ENCODE data around the gene TBCC.
A peak's percentile ranks its signal among the peaks of the same experiment; 100 is the strongest.
"Not testable (repeated sequence)": the region's sequence is repeated elsewhere in the genome, so short reads cannot be mapped to it uniquely, and the experiment has no call there.

Gene TBCC

GRCh38 chr6:42729731-42730130 lies 16.2 kb downstream of the TBCC start:
- no peak for DNase-seq (ENCODE audit: low read depth)

GRCh38 chr6:42727627-42728026 lies 18.3 kb downstream of the TBCC start:
- no peak for DNase-seq (ENCODE audit: low read depth)

- no peak for DNase-seq (ENCODE audit: low read depth)
Observed at GRCh38 chr6:42727087-42727611, 18.8 kb downstream of the TBCC start.

GRCh38 chr6:42726485-42727086 lies 19.3 kb downstream of the TBCC start:
- DNase-seq (ENCODE audit: low read depth): peak; percentile 34

- no peak for DNase-seq (ENCODE audit: low read depth)
Observed at GRCh38 chr6:42726026-42726425, 19.9 kb downstream of the TBCC start.

- DNase-seq (ENCODE audit: low read depth): no peak
Observed at GRCh38 chr6:42724825-42725224, 21.1 kb downstream of the TBCC start.

- DNase-seq (ENCODE audit: low read depth): no peak
Observed at GRCh38 chr6:42722497-42722896, 23.4 kb downstream of the TBCC start, which contains the start of gene PRPH2. PRPH2 (minus strand) TSS chr6:42722597; CDS start chr6:42722334, 263 bp downstream.

GRCh38 chr6:42720739-42721138 lies 25.2 kb downstream of the TBCC start:
- no peak for DNase-seq (ENCODE audit: low read depth)

GRCh38 chr6:42715871-42716270 lies 30.0 kb downstream of the TBCC start:
- no peak for DNase-seq (ENCODE audit: low read depth)

- DNase-seq (ENCODE audit: low read depth): no peak
Observed at GRCh38 chr6:42714098-42714761, 31.7 kb downstream of the TBCC start.

GRCh38 chr6:42711930-42712329 lies 34.0 kb downstream of the TBCC start:
- DNase-seq (ENCODE audit: low read depth): no peak

GRCh38 chr6:42710316-42710715 lies 35.6 kb downstream of the TBCC start:
- no peak for DNase-seq (ENCODE audit: low read depth)

GRCh38 chr6:42709871-42710270 lies 36.0 kb downstream of the TBCC start:
- DNase-seq (ENCODE audit: low read depth): no peak

- no peak for DNase-seq (ENCODE audit: low read depth)
Observed at GRCh38 chr6:42708096-42708495, 37.8 kb downstream of the TBCC start.

GRCh38 chr6:42707595-42707994 lies 38.3 kb downstream of the TBCC start:
- DNase-seq (ENCODE audit: low read depth): no peak

GRCh38 chr6:42704937-42705374 lies 40.9 kb downstream of the TBCC start:
- DNase-seq (ENCODE audit: low read depth): no peak

- no peak for DNase-seq (ENCODE audit: low read depth)
Observed at GRCh38 chr6:42704251-42704936, 41.5 kb downstream of the TBCC start.

GRCh38 chr6:42702786-42703185 lies 43.1 kb downstream of the TBCC start:
- DNase-seq (ENCODE audit: low read depth): not testable (repeated sequence)

GRCh38 chr6:42702200-42702599 lies 43.7 kb downstream of the TBCC start:
- no peak for DNase-seq (ENCODE audit: low read depth)

- DNase-seq (ENCODE audit: low read depth): no peak
Observed at GRCh38 chr6:42698217-42698616, 47.7 kb downstream of the TBCC start.

- DNase-seq (ENCODE audit: low read depth): no peak
Observed at GRCh38 chr6:42697268-42697655, 48.6 kb downstream of the TBCC start.

GRCh38 chr6:42696526-42697267 lies 49.2 kb downstream of the TBCC start:
- no peak for DNase-seq (ENCODE audit: low read depth)

Measured in stimulated activated CD8-positive, alpha-beta memory T cell treated with anti-CD3 and anti-CD28 coated beads, Interleukin-4, amount 100 ng/mL, for 24 hours (primary cell).